Mucosa of descending colon (tissue), 3 donors: ENCODE data around the gene RGS6. TPM values are rescaled to one million over a fixed set of nuclear protein-coding genes. Genes with fewer than 3 reads are reported as not detected.

Experiments used
- ATAC-seq: fragments of 200-7000 bp; cut with Tn5 transposase; one replicate; pipeline ENCODE4 v1.9.1; 2020; ENCODE audit warnings: mild to moderate bottlenecking, moderate library complexity
- DNase-seq, 3 donors: peaks; one replicate each; pipeline ENCODE4 v3.0.0-alpha.2; 2020
- H3K36me3 ChIP-seq: fragments of 200-600 bp; one replicate; pipeline ENCODE4 v1.8.0; 2021; ENCODE audit warnings: low read depth, mild to moderate bottlenecking
- H3K4me1 ChIP-seq: fragments of 200-600 bp; one replicate; pipeline ENCODE4 v1.8.0; 2021; ENCODE audit warnings: low read depth, mild to moderate bottlenecking
- H3K4me3 ChIP-seq: fragments of 200-600 bp; one replicate; pipeline ENCODE4 v1.8.0; 2021; ENCODE audit warnings: mild to moderate bottlenecking
- H3K9me3 ChIP-seq: fragments of 200-600 bp; one replicate; pipeline ENCODE4 v1.8.0; 2021; ENCODE audit warnings: mild to moderate bottlenecking
- intact Hi-C, 2 donors: fragments of 100-400 bp; cut with DNase I in 1 of 2; cut with micrococcal nuclease in 1 of 2; formaldehyde crosslinking; loops; one replicate each; pipeline versions ENCODE4 v1.11.0 to v1.11.1; 2022; cut with DNase I, micrococcal nuclease
- total RNA-seq, 3 donors: library from RNA; stranded (reverse); fragmentation: NEBNext Ultra II Directional in 2 of 3; extraction: Animal tissue kit (Norgen Biotek cat#: 25700) in 2 of 3; gene quantifications; one replicate each; pipeline versions ENCODE4 v1.2.1 to v1.2.4, GENCODE V29; 2021 to 2023
- TF ChIP-seq, protein P1 (sequence below): fragments of 200-600 bp; IDR thresholded peaks from one replicate; pipeline ENCODE4 v1.8.0; 2022; ENCODE audit warnings: antibody characterized with exemption, mild to moderate bottlenecking
- donor health status: DM: no; HTN: no; CAD: no; lungs with moderate emphysema.
- donor health status: DM: no; HTN: no; CAD: no.
- donor health status: DM: no; HTN: yes; CAD: no.

RGS6 gene
- total RNA-seq, 3 donors from 2014 or later = 0.66 to 2.5 (median 0.94) TPM

- TF ChIP-seq, protein P1, sequence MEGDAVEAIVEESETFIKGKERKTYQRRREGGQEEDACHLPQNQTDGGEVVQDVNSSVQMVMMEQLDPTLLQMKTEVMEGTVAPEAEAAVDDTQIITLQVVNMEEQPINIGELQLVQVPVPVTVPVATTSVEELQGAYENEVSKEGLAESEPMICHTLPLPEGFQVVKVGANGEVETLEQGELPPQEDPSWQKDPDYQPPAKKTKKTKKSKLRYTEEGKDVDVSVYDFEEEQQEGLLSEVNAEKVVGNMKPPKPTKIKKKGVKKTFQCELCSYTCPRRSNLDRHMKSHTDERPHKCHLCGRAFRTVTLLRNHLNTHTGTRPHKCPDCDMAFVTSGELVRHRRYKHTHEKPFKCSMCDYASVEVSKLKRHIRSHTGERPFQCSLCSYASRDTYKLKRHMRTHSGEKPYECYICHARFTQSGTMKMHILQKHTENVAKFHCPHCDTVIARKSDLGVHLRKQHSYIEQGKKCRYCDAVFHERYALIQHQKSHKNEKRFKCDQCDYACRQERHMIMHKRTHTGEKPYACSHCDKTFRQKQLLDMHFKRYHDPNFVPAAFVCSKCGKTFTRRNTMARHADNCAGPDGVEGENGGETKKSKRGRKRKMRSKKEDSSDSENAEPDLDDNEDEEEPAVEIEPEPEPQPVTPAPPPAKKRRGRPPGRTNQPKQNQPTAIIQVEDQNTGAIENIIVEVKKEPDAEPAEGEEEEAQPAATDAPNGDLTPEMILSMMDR = no peak
- no peaks in the 10 kb centered on the region for H3K36me3 ChIP-seq
- intact Hi-C loops = no loop called here
- H3K9me3 ChIP-seq = no peaks in the 10 kb centered on the region
- DNase-seq (no peak), ATAC-seq (no peak)
- no peak overlapping the region for H3K4me3 ChIP-seq
- no peaks in the 10 kb centered on the region for H3K4me1 ChIP-seq
Measured at GRCh38 chr14:72565149-72565559, 632.9 kb downstream of the RGS6 start.

- TF ChIP-seq, protein P1 = no peak
- Histone ChIP-seq H3K9me3 (no peaks in the 10 kb centered on the region), H3K36me3 (no peaks in the 10 kb centered on the region), H3K4me1 (no peaks in the 10 kb centered on the region), H3K4me3 (no peak overlapping the region)
- DNase-seq (no peak), ATAC-seq (no peak)
- intact Hi-C loops = no loop called here
Measured at GRCh38 chr14:72565917-72566316, 633.7 kb downstream of the RGS6 start.

DNA sequence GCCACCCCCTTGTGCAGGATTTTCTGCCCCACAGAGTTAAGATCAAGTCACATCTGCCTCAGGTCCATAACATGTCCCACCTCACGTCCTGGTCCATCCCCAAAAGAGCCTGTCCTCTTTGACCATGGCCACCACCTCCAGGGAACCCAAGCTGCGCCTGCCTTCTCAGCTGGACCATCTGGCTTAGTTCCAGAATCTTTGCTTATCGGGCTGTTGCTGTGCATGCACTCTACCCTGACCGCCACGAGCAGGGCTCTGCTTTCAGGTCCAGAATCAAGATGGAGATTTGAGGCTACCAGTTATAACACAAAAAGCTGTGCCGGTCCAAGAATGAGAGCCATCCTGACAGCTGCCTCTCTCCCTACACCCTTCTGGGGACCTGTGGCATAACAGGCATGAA, 635.0 kb downstream of the RGS6 start:
- no peaks in the 10 kb centered on the region for H3K4me1 ChIP-seq
- ATAC-seq (no peak), DNase-seq (no peak)
- TF ChIP-seq, protein P1 = no peak
- H3K36me3 ChIP-seq = no peaks in the 10 kb centered on the region
- intact Hi-C loops = no loop called here
- no peak overlapping the region for H3K4me3 ChIP-seq
- H3K9me3 ChIP-seq = no peaks in the 10 kb centered on the region

DNA sequence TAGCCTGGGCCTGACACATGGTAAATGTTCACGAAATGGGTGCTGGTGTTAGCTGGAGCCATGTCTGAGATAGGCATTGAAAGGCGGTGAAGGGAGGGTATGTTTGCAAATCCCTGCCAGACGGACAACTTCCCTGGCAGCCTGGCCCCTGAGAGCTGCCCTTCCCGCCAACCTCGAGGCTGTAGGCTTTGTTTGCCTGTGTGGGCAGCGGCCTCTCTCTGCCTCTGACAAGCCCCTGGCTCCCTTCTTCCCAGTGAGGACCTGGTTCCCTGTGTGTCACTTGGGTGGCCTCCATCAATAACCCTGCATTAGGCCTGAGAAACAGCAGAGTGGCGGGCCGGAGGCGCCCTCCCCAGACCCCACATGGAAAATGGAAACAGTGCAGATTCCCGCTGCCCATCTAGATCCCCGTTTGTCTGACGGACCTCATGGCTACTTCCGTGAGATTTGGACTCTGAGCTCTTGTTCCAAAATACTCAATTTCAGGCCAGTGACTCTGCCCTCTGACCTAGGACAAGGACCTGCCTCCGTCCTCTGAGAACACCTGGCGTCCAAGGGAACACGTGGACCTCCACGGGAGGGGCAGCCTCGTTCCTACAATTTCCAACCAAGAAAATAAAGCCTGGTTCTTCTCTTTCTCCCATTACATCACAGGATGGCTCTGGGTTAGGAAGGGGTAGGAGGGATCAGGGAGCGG, 636.2 kb downstream of the RGS6 start:
- H3K4me1 ChIP-seq = no peaks in the 10 kb centered on the region
- ATAC-seq = no peak
- H3K4me3 ChIP-seq = no peak overlapping the region
- no peak for DNase-seq
- TF ChIP-seq, protein P1 = no peak
- intact Hi-C loops = no loop called here
- no peaks in the 10 kb centered on the region for H3K36me3 ChIP-seq
- H3K9me3 ChIP-seq = no peaks in the 10 kb centered on the region

DNA sequence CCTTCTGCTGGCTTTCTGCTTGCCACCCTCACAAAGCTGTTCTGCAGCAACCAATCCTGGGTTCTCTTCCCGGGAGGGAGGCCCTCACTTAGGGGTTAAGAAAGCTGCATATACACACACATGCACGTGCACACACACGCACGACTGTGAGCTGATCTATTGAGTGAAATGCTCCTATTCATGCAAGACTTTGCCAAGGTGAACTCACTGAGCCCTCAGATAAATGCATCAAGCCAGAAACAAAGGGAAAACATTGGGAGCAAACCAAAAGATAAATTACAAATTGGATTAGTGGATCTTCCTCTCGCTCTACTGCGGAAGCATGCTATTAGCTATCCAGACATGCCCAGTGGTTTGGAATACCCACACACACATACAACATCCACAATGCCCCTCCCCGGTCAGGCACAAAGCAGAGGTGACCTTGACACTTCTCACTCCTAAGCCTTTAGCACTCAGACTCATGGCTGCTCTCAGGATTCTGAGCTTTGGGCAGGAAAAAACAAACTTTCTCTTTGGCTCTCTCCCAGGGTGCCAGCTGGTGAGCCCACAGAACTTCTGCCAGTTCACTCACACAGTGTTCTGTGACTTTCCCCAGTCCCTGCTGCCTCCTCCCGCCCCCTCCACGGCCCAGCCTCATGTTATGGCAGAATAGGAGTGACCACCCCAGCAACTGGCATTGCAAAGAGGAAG, 641.6 kb downstream of the RGS6 start:
- intact Hi-C loops = no loop called here
- no peak for ATAC-seq
- no peaks in the 10 kb centered on the region for H3K36me3 ChIP-seq
- TF ChIP-seq, protein P1 = no peak
- DNase-seq = no peak
- no peaks in the 10 kb centered on the region for H3K9me3 ChIP-seq
- H3K4me3 ChIP-seq = no peak overlapping the region
- no peaks in the 10 kb centered on the region for H3K4me1 ChIP-seq
